Endothelial cell of umbilical vein (primary cell): ENCODE data around the gene RTN4RL1. TPM values are rescaled to one million over a fixed set of nuclear protein-coding genes. Genes with fewer than 3 reads are reported as not detected.

ENCODE experiments used
- BruUV-seq: library from RNA; stranded (reverse); fragments of 400-500 nt; replicated peaks from 2 replicates; lab custom pipeline; 2021; lab: Mats Ljungman, UMichigan
- CTCF ChIA-PET: fragments of 300-600, 350-600 bp; sonication (Branson Sonifier 250); formaldehyde crosslinking; loops from one replicate; lab custom pipeline; 2021; ENCODE audit warnings: antibody characterized with exemption, inconsistent platforms; lab: Charles Lee
- POLR2A ChIA-PET: fragments of 300-600, 350-600 bp; sonication (Branson Sonifier 250); formaldehyde crosslinking; loops from one replicate; lab custom pipeline; 2021; ENCODE audit warnings: antibody characterized with exemption, inconsistent platforms; lab: Charles Lee
- DNase-seq: peaks from one replicate; pipeline ENCODE4 v3.0.0-alpha.2; 2011; ENCODE audit warnings: low read depth, low spot score
- FAIRE-seq: peaks from 2 replicates; lab custom pipeline; 2011; peaks lifted over from hg19 to GRCh38; lab: Jason Lieb, UNC
- H2AFZ ChIP-seq: 2 replicates; pipeline ENCODE4 v1.6.0; 2012; ENCODE audit warnings: low read depth, low read length, control low read depth, inconsistent platforms
- H3K27ac ChIP-seq: 2 replicates; pipeline ENCODE4 v1.5.1; 2011; ENCODE audit warnings: low read depth, mild to moderate bottlenecking, control low read depth, low read length, moderate library complexity; ENCODE audit not compliant: insufficient read depth
- H3K27me3 ChIP-seq, 2 experiments: 2 replicates each; pipeline versions ENCODE4 v1.6.0 to v1.6.1; 2011; ENCODE audit warnings: low read length in 2 of 2, mixed read lengths in 1 of 2; ENCODE audit not compliant: control insufficient read depth in 2 of 2, insufficient read depth in 2 of 2
- H3K36me3 ChIP-seq, 2 experiments: 2 replicates in 1 of 2; 3 replicates in 1 of 2; pipeline ENCODE4 v1.5.1; 2011; ENCODE audit warnings: low read length in 2 of 2, mild to moderate bottlenecking in 1 of 2, moderate library complexity in 1 of 2; ENCODE audit not compliant: control insufficient read depth in 2 of 2, insufficient read depth in 2 of 2; ENCODE audit errors: extremely low read depth in 1 of 2
- H3K4me1 ChIP-seq: 3 replicates; pipeline ENCODE4 v1.5.1; 2011; ENCODE audit warnings: mild to moderate bottlenecking, low read length; ENCODE audit not compliant: control insufficient read depth, insufficient read depth; ENCODE audit errors: extremely low read depth
- H3K4me2 ChIP-seq: 2 replicates; pipeline ENCODE4 v1.6.1; 2011; ENCODE audit warnings: low read length, control low read depth, mixed read lengths; ENCODE audit not compliant: insufficient read depth
- H3K4me3 ChIP-seq, 3 experiments: fragments of 200-600 bp in 1 of 3; sonication (generic), shearing (Covaris generic) in 1 of 3; replicated peaks in 1 of 3; 2 replicates each; pipeline ENCODE4 v1.5.1; 2011 to 2016; ENCODE audit warnings: control low read depth in 3 of 3, low read length in 3 of 3, mild to moderate bottlenecking in 2 of 3, inconsistent platforms in 1 of 3, low read depth in 1 of 3, moderate library complexity in 1 of 3; ENCODE audit not compliant: insufficient read depth in 1 of 3
- H3K79me2 ChIP-seq: 2 replicates; pipeline ENCODE4 v1.6.0; 2012; ENCODE audit warnings: low read length, inconsistent platforms; ENCODE audit not compliant: control insufficient read depth, insufficient read depth
- H3K9ac ChIP-seq: replicated peaks from 2 replicates; pipeline ENCODE3; 2011; ENCODE audit warnings: low read length, control low read depth; ENCODE audit not compliant: insufficient read depth; ENCODE audit errors: extremely low read depth
- H3K9me1 ChIP-seq: replicated peaks from 3 replicates; pipeline ENCODE4 v1.6.0; 2011; ENCODE audit warnings: mild to moderate bottlenecking, low read length; ENCODE audit not compliant: control insufficient read depth, insufficient read depth; ENCODE audit errors: extremely low read depth
- H3K9me3 ChIP-seq: replicated peaks from 2 replicates; pipeline ENCODE4 v1.5.1; 2012; ENCODE audit warnings: low read length, inconsistent platforms; ENCODE audit not compliant: control insufficient read depth, insufficient read depth
- H4K20me1 ChIP-seq: replicated peaks from 2 replicates; pipeline ENCODE3; 2011; ENCODE audit warnings: mild to moderate bottlenecking, low read length; ENCODE audit not compliant: control insufficient read depth, insufficient read depth; ENCODE audit errors: extremely low read depth
- EZH2 ChIP-seq: IDR thresholded peaks from 2 replicates; pipeline ENCODE4 v1.6.1; 2012; ENCODE audit warnings: borderline replicate concordance, low read depth, mild to moderate bottlenecking, moderate library complexity, low read length, inconsistent platforms; ENCODE audit not compliant: severe bottlenecking
- FOS ChIP-seq: IDR thresholded peaks from 2 replicates; pipeline ENCODE4 v1.6.1; 2011; ENCODE audit warnings: mild to moderate bottlenecking, low read length, moderate library complexity, borderline replicate concordance; ENCODE audit not compliant: insufficient read depth
- GATA2 ChIP-seq: IDR thresholded peaks from 2 replicates; pipeline ENCODE4 v1.7.0; 2011; ENCODE audit warnings: low read depth, mild to moderate bottlenecking, moderate library complexity, mixed read lengths, low read length; ENCODE audit not compliant: insufficient read length, insufficient read depth
- JUN ChIP-seq: IDR thresholded peaks from 2 replicates; pipeline ENCODE4 v1.6.1; 2011; ENCODE audit warnings: borderline replicate concordance, low read depth; ENCODE audit not compliant: insufficient read length, insufficient read depth
- MYC ChIP-seq: IDR thresholded peaks from one replicate; pipeline ENCODE4 v1.6.1; 2011; ENCODE audit warnings: mild to moderate bottlenecking, low read depth, low read length
- POLR2A ChIP-seq: IDR thresholded peaks from 2 replicates; pipeline ENCODE4 v1.6.1; 2012; ENCODE audit warnings: low read depth, mild to moderate bottlenecking, control low read depth, low read length
- POLR2AphosphoS5 ChIP-seq: IDR thresholded peaks from 2 replicates; pipeline ENCODE4 v1.6.1; 2012; ENCODE audit warnings: low read depth, mild to moderate bottlenecking, control low read depth, low read length, moderate library complexity; ENCODE audit not compliant: insufficient read depth
- dilution Hi-C: fragments of 300-500 bp; cut with MboI; formaldehyde crosslinking; loops from one replicate; pipeline ENCODE4 v1.15.0; 2019; ENCODE audit warnings: low sequenced_read_pairs; ENCODE audit not compliant: extremely low pct_ligation_motif_present
- intact Hi-C: fragments of 100-400 bp; cut with micrococcal nuclease; formaldehyde crosslinking; loops from one replicate; pipeline ENCODE4 v1.10.0; 2022
- polyA plus RNA-seq, 4 experiments: library from polyadenylated mRNA; depleted of rRNA in 3 of 4; stranded (reverse) in 3 of 4; unstranded in 1 of 4; fragments of >200 nt; gene quantifications; 2 replicates each; pipeline versions ENCODE4 v1.2.1 to v1.2.3, GENCODE V29; 2011 to 2012; ENCODE audit warnings: missing spikeins in 1 of 4
- total RNA-seq: library from RNA; stranded (reverse); gene quantifications from 2 replicates; pipeline ENCODE4 v1.2.3, GENCODE V29; 2021
- TF ChIP-seq, protein P1 (sequence below), 2 donors: IDR thresholded peaks; 1 replicate in 1 of 2; 2 replicates in 1 of 2; pipeline ENCODE4 v1.5.1; 2011; ENCODE audit warnings: low read length in 2 of 2, mild to moderate bottlenecking in 2 of 2, moderate library complexity in 2 of 2, control low read depth in 1 of 2, inconsistent platforms in 1 of 2, low read depth in 1 of 2; ENCODE audit not compliant: insufficient read depth in 1 of 2; ENCODE audit errors: extremely low read depth in 1 of 2
- TF ChIP-seq, protein P2 (sequence below): IDR thresholded peaks from 2 replicates; pipeline ENCODE4 v1.6.1; 2011; ENCODE audit not compliant: insufficient read depth, insufficient read length

RTN4RL1 gene
- total and polyA plus RNA-seq, 2 donors (not counting 3 experiments of a cell fraction or from before 2014, with no cell fraction given): 0.04 TPM; not detected in 1

DNA sequence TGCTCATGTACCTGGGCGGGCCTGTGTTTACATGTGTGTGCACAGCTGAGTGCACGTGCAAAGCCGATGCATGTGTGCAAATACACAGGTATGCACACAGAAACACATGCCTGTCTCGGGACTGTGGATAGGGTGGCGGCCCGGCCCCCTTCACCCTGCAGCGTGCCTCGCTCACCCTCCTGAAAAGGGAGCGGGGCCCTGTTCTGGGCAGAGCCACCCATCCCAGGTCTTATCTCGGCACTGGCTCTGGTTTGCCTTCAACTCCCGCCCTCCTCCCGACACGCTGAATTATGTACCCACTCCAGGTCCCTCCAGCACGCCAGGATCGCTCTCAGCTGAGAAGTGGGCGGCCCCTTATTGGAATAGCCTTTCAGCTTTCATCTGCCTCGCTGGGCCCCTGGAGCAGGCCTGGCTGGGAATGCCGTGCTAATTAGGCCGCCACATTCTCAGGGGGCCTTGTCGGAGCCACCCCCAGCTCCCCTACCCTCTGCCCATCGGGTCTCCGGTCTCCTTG is 77.8 kb downstream of the RTN4RL1 start:
- Histone ChIP-seq H3K9me3 (no peaks in the 10 kb centered on the region), H2AFZ (no peak overlapping the region), H3K79me2 (no peaks in the 10 kb centered on the region), H3K4me1 (no peaks in the 10 kb centered on the region), H3K4me2 (no peak overlapping the region), H3K27me3 (peaks cover 0 to 1% of the 10 kb centered on the region in 2 experiments), H3K9me1 (no peaks in the 10 kb centered on the region), H3K36me3 (no peaks in the 10 kb centered on the region), H3K27ac (no peak overlapping the region), H3K4me3 (no peak overlapping the region), H3K9ac (no peak overlapping the region), H4K20me1 (no peaks in the 10 kb centered on the region)
- BruUV-seq: no TSS peak
- DNase-seq (no peak), FAIRE-seq (no peak)
- intact Hi-C loops (no loop called here), dilution Hi-C loops (no loop called here)
- TF ChIP-seq EZH2 (no peak), JUN (no peak), GATA2 (no peak), FOS (no peak), POLR2AphosphoS5 (no peak), MYC (no peak), POLR2A (no peak)
- TF ChIP-seq, protein P1, sequence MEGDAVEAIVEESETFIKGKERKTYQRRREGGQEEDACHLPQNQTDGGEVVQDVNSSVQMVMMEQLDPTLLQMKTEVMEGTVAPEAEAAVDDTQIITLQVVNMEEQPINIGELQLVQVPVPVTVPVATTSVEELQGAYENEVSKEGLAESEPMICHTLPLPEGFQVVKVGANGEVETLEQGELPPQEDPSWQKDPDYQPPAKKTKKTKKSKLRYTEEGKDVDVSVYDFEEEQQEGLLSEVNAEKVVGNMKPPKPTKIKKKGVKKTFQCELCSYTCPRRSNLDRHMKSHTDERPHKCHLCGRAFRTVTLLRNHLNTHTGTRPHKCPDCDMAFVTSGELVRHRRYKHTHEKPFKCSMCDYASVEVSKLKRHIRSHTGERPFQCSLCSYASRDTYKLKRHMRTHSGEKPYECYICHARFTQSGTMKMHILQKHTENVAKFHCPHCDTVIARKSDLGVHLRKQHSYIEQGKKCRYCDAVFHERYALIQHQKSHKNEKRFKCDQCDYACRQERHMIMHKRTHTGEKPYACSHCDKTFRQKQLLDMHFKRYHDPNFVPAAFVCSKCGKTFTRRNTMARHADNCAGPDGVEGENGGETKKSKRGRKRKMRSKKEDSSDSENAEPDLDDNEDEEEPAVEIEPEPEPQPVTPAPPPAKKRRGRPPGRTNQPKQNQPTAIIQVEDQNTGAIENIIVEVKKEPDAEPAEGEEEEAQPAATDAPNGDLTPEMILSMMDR (IDR thresholded peaks at IDR 0.05; ENCODE audit: extremely low read depth in 1 of 2, insufficient read depth in 1 of 2, low read depth in 1 of 2, low read length in 2 of 2): no peak
- TF ChIP-seq, protein P2, sequence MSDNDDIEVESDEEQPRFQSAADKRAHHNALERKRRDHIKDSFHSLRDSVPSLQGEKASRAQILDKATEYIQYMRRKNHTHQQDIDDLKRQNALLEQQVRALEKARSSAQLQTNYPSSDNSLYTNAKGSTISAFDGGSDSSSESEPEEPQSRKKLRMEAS: no peak
- ChIA-PET POLR2A (no interaction called here), CTCF (no interaction called here)
